IMR-90 (cell line): Measurements from ENCODE around the gene PABPC1L.

ENCODE experiments used
- CTCF ChIP-seq: conservative IDR thresholded peaks from 2 replicates; pipeline ENCODE4 v1.5.1; 2012; ENCODE audit warnings: mild to moderate bottlenecking, low read depth, low read length, improper control_type of control experiment
- ELK1 ChIP-seq: fragments of 150-350 bp; IDR thresholded peaks from 2 replicates; pipeline ENCODE4 v1.6.1; 2016; ENCODE audit warnings: low read depth, mild to moderate bottlenecking, low read length, moderate library complexity, borderline replicate concordance
- MAFK ChIP-seq: IDR thresholded peaks from 2 replicates; pipeline ENCODE4 v1.6.1; 2012; ENCODE audit warnings: low read depth, low read length, improper control_type of control experiment

- TF ChIP-seq MAFK (no peak), CTCF (no peak), ELK1 (no peak)
These were observed 42.9 kb downstream of the PABPC1L start for GRCh38 chr20:44952731-44953130.
